Midbrain (tissue), 1 donor: ENCODE results near the gene PLEKHA6.

Experiments
- DNase-seq: peaks from one replicate; lab custom pipeline; 2025; lab: John Stamatoyannopoulos, UW

The PLEKHA6 gene

DNA sequence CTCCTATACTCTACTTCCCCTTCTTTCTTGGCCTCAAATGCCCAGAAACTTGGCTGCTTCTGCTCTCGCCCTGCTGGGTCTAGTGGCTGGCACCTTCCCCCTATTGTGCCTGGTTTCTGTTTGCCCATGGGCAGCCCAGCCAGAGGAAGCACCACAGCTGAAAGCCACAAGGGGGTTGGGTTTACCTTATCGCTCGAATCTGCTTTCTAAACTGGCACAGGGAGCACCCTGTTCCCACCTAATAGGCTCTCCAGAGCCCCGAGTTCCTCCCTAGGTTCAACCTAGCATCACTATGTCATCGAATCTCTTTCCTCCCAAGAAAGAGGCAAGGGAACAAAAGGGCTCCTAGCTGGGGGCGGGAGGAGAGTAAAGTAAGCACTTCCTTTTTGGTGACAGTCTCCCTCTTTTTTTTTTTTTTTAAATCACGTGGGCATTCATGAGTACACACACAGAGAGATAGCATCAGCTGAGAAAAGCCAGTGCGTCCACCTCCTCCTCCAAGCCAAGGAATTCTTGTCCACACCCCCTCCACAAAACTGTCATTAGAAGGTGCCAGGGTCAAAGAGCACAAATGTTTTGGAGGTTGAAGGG, 72.8 kb downstream of the PLEKHA6 start:
- DNase-seq, result peak; percentile 63

DNA sequence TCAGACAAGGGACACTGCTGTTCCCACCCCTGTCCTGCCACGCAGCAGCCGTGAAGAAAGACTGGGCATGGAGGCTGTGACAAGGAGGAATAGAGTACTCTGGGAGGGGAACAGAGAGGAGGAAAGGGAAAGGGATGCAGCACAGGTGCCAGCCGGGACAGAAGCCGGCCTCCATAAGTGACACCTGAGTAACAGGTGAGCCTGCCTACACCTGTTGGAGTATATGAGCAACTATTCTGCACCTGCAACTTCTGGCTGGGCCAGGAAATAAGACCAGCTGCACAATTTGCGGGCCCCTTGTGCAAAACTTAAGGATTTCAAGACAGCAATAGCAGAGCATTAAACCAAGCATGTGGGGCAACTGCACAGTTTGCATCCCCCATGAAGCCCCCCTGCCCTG, 73.4 kb downstream of the PLEKHA6 start:
- no peak for DNase-seq

- no peak for DNase-seq
These were observed 74.1 kb downstream of the PLEKHA6 start for GRCh38 chr1:204285436-204286305.

DNA sequence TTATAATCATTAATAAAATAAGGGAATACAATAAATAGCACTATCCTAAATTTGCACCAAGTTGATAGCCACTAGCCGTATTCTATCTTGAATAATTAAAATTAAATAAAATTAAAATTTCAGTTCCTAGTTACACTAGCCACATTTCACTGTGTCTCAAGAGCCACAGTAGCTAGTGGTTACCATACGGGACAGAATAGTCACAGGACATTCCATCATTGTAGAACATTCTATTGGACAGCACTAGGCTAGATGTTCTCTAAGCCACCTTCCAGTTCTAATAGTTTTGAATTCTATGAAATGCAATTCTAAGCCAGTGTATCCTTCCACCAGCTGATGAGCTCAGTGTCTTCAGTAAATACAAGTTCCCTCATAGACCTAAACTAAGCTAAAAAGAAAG, 74.8 kb downstream of the PLEKHA6 start:
- no peak for DNase-seq

DNA sequence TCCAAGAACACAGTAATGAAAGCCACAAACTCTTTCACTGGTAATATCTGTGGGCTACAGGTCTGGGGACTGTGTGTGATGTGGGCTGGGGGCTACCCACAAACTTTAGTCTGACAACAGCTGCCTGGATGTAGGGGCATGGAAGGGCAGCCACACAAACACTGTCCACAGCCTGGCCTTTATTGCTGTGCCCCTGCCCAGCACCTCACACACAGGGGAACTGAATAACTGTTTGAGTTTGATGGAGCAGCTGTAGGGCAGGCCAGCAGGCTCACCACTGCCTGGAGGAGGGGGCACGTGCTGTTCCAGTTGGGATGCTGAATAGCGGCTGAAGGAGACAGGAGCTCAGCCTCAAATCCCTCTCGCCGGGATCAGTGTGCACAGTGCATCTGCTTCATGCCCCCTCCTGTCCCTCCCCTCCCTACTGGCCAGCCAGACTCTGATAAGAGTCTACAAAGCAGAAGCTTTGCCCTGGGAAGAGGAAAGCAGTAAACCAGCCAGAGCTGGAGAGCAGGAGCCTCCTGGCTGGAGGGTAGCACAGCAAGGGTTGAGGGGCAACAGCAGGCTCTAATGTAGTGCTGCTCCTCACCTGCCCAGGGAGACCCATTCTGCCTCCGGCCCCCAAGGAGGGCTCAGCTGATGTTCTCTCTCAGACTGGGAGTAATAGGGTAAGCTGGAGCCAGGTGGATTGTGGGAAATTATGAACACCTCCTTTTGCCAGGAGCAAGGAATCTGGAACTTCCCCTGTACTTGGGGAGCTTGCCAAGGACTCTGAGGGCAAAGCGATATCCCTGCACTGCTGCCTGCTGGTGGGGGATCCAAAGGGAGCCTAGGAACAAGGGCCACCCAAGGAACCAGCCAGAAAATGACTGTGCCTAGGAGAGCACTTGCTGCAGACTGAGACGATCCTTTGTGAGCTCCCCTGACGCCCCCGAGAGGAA, 75.7 kb downstream of the PLEKHA6 start:
- DNase-seq, result no peak

DNA sequence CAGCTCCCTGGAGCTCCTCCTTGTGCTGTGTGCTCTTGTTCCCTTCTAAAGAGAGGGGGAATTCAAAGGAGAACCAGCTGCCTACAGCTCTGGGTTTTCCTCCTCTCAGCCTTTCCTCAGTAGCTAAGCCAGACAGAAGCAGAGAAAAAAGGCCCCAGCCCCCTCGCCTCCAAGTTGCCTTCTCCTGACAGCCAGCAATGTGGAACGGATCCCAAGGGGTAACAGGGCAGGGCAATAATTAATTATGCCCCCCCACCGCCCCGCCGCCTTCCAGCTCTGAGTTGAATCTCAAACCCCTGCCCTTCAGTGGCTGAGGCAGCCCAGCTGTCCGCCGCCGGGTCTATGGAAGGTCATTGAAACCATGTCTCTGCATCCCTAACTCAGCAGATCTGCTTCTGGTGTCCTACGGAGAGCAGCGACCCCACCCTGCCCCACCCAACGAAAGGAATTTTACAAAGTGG, 76.9 kb downstream of the PLEKHA6 start:
- no peak for DNase-seq

GRCh38 chr1:204280099-204280961, 79.4 kb downstream of the PLEKHA6 start:
- no peak for DNase-seq

DNA sequence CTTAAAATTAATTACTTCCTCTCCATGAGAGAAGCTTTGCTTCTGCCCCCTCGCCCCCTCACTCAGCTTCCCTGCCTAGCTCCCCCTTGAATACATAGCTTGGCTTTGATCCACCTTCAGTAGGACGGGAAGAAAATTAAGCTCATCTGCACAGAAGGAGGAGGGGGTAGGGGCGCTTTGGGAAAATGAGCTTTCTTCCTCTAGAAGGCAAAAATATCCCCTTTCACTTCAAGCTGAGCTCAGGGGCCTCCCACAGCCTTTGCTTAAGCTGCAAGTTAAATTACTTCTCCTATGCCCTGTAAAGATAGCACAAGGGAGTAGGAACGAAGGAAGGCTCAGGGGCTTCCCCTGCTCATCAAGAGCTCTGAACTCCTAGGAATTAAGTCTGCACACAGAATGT, 80.8 kb downstream of the PLEKHA6 start:
- DNase-seq, result no peak

DNA sequence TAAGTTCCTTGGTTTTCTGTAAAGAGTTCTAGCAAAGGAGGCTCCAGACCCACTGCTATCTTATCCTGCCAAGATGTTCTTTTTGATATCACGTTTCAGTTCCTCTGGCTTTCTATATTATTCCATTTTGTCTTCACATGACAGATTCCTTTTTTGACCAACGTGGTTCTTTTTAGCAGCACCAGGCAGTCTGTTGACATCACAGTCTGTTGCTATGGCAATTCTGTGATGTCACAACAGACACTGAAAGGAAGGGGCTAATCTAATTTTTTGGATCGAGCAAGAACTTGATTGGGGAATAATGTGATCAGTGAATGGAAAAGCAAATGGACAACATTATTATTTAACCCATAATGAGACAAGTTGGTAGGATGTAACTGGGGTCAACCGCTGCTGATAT, 81.5 kb downstream of the PLEKHA6 start:
- DNase-seq, result no peak

- DNase-seq, result no peak
These were observed 82.0 kb downstream of the PLEKHA6 start for GRCh38 chr1:204277563-204278219.

DNA sequence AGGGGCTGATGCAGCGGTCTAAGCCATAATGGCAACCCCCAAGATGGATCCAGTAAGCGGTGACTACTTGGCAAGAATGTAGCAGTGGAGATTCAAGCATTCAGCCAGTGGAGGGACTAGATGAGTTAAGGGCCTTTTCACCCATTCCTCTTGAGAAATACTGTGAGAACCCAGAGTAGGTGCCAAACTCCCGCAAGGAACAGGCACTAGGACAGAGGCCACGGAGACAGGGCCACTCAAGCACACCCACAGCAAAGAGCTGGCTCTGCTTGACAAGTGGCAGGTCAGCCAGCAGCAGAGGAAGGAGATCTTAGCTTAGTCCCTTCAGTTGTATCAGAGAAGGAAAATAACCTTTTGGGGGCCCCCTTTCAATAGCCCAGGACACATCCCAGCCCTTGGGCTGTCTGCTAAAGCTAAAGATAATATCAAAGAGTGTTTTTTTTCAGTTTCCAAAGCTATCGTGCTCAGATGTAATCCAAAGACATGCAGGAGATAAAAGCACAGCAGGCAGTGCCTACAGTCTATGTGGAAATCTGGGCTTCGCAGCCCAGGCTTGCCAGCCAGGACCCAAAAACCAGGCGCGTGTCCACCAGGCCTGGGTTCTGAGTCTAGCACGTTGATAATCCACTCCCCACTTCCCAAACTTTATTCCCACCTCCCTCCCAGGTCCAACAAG, 83.9 kb downstream of the PLEKHA6 start:
- no peak for DNase-seq

DNA sequence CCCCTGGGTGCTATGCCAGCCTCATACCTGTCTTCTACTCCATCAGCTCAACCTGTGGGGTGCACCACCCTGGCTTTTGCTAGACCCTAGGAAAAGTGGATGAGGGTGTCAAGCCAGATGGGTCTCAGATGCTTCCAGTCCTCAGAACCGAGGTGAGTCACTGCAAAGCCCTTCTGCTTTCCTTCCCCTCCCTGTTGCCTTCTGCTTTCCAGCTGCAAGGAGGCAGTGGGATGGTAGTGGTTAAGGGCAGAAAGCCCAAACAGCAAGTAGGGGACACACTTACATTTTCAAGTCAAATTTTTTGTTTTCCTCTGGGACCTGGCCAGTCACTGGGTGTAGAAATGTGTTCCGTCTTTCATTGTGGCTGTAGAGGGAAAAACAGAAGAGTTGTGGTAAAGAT, 85.3 kb downstream of the PLEKHA6 start:
- DNase-seq, result no peak

- DNase-seq, result no peak
These were observed 87.2 kb downstream of the PLEKHA6 start for GRCh38 chr1:204272505-204272904.

GRCh38 chr1:204271970-204272369, 87.8 kb downstream of the PLEKHA6 start:
- DNase-seq, result no peak

GRCh38 chr1:204268101-204268500, 91.6 kb downstream of the PLEKHA6 start:
- DNase-seq, result no peak

DNA sequence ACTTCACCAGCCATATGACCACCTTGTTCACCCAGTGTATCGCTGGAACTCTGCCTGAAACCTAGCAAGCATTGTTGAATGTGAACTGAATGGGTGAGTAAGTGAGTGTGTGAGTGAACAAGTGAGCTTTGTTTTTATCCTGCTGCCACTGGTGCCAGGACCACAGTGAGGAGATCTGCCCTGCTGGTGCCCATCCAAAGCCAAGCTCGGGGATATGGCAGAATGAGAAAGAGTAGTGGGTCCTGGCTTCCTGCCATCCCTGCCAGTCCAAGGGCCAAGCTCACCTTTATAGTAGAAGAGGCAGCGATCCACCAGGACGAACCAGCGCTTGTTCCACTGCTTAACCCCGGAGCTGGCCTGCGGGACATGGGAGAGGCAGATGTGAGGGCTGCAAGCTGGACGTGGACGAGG, 92.5 kb downstream of the PLEKHA6 start:
- peak; percentile 74 for DNase-seq

DNA sequence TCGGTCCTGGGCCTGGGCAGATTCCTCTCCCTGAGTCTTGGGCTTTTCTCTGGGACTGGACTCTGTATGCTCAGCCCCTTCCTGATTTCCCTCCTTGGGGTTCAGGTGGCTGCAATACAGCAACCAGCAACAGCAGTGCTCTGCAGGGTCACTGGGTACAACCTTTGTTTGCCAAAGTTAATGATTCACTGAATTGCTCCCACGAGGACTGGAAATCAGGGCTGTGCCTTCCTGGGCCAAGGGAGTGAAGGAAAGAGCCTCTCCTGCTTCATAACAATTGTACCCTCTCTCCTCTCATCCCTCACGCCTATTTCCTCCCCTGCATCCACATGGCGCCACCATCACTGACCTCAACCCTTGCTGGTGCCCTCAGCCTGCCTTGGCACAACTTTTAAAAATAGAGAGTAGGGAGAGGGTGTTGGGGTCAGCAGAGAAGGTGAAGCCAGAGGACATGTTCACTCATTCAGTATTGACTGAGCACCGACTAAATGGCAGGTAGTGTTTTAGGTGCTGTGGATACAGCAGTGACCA, 93.2 kb downstream of the PLEKHA6 start:
- DNase-seq, result no peak

- DNase-seq, result no peak
These were observed 94.1 kb downstream of the PLEKHA6 start for GRCh38 chr1:204265665-204266064.

GRCh38 chr1:204264805-204265204, 94.9 kb downstream of the PLEKHA6 start:
- no peak for DNase-seq
